Right ventricle myocardium superior (tissue), 1 donor: ENCODE measurements around the gene LDAH. TPM values are rescaled to one million over a fixed set of nuclear protein-coding genes. Genes with fewer than 3 reads are reported as not detected.

Source experiments
- ATAC-seq: fragments of 200-7000 bp; cut with Tn5 transposase; one replicate; pipeline ENCODE4 v1.9.1; 2020; ENCODE audit warnings: mild to moderate bottlenecking; ENCODE audit not compliant: poor library complexity
- DNase-seq: peaks from one replicate; pipeline ENCODE4 v3.0.0-alpha.2; 2020
- intact Hi-C: fragments of 100-400 bp; cut with DNase I; formaldehyde crosslinking; loops from one replicate; pipeline ENCODE4 v1.11.2; 2022
- long read RNA-seq: library from polyadenylated mRNA; unstranded; transcript quantifications from one replicate; pipeline ENCODE4 v2.0.0, GENCODE V29; 2021
- total RNA-seq: library from RNA; stranded (reverse); fragmentation: NEBNext Ultra II Directional; extraction: Animal tissue kit (Norgen Biotek cat#: 25700); gene quantifications from one replicate; pipeline ENCODE4 v1.2.1, GENCODE V29; 2021
- donor health status: DM: no; HTN: yes; CAD: no; lungs with severe emphysema.

Gene LDAH
- total RNA-seq, result 7.0 TPM
- long read RNA-seq, transcript LDAH-201 (7 exons, 2,907 nt), result major isoform, 7 of 14 reads
- long read RNA-seq, partial matches to known transcripts, result 0 of 14 reads
- long read RNA-seq, other reads (novel, unspliced or antisense), result 2 of 14 reads

DNA sequence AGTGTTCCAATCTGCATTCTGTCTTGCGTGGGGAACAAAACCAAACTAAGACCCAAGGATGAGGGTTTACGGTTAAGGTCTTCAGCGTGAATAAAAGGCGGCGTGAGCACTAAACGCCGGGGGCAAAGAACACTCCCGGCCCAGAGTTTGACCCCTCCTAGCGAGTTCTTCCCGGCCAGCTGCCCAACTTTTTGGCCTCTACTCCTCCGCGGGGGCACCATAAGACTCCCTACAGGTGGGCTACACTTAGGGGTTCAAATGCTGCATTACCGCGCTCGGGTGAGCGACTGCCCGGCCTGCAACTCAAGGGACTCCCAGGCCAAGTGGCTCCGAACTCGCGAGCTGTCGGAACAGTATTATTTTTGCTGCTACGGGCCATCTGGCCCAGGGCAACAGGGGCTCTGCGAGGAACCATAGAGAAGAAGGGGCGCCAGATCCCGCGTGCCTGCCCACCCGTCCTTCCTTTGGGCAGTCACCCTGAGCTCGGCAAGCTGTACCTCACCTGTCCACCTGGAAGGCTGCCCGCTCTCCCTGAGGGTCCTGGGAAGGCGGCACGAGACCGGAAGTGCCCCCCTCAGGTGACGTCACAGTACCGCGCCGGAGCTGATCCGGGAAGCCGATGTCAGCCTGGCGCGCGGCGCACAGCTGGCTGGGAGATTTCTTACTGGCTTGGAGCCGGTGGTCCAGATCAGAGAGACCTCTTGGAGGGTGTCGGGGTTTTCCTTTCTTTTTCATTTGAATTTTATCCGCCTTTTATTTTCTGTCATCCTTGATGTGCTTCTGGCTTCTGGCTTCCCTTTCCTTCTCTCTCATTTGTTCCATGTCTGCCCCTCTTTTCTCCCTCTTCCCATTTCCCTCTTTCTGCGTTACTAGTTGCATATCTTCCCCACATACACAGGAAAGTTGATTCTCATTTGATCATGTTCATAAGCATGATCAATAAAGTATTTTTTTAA is at the start of gene LDAH:
Gene LDAH, minus strand, starts transcription at position 567 of the 956 bp plus-strand sequence. CDS start 21,638 bp downstream, outside the sequence.
- DNase-seq (peak; percentile 95), ATAC-seq (peak; percentile 99)
- intact Hi-C loops, result no loop called here

DNA sequence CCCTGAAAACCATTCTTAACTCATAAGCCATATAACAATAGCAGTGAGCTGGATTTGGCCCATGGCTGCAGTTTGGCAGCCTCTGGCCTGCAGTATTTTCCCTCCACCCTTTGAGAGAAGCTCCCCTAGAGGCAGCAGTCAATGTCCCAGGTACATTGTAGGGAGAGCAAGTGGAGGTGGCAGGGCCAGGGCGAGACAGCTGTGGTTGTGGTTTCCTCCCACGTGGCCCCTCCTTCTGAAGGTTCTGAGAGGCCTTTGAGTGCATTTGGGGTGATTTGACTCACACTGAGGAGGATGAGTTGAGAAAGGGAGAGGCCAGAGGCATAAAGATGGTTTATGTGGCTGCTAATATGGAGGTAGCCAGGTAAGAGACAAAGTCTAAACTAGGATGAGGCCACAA is 45.5 kb upstream of the LDAH start:
- DNase-seq (no peak), ATAC-seq (no peak)
- intact Hi-C loops, result no loop called here

DNA sequence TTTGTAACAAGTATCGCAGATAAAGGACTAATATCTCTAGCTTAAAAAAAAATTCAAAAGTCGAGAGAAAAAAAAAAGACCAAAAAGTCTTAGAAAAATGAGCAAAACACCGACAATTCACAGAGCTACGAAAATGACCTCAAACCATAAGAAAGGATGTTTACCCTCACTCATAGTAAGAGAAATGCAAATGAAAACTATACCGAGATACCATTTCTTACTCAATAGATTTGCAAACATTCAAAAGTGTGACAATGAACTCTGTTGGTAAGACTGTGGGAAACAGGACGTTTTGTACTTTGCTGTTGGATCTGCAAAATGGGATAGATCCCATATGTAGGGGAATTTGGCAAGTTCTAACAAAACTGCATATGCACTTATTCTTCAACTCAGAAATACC is 39.9 kb upstream of the LDAH start:
- DNase-seq (no peak), ATAC-seq (no peak)
- intact Hi-C loops, result no loop called here

DNA sequence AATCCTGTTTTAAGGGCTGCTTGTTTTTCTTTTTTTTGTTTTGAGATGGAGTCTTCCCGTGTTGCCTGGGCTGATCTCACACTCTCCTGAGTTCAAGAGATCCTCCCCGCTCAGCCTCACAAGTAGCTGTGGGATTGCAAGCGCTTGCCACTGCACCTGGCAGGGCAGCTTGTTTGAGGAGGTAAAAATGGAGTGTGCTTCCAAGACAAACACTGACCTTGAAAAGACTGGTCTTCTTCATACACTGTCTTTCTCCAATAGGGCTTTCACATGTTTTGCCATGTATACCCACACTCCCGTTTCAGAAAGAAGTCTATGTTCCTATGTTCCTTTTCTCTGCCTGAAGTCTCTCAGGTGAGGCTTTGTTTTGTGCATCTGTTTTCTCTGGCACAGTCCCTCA is 32.6 kb upstream of the LDAH start:
- ATAC-seq (no peak), DNase-seq (no peak)
- intact Hi-C loops, result no loop called here

DNA sequence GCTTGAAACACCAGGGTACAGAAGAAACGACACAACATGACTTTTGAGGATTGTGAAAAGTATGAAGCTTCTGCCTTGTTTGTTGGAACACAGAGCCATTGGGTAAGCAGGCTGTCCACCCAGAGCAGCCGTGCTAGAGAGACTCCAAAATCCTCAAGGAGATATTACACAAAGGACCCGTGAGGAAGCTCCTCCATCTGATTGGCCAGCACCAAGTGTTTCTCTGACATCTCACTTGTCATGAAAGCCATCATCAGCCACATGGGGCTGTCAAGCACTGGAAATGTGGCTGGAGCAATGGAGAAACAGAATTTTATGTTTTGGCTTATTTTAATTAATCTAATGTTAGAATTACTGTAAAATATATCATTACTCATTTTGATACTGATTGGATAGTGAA is 29.8 kb upstream of the LDAH start:
- DNase-seq (no peak), ATAC-seq (no peak)
- intact Hi-C loops, result no loop called here

DNA sequence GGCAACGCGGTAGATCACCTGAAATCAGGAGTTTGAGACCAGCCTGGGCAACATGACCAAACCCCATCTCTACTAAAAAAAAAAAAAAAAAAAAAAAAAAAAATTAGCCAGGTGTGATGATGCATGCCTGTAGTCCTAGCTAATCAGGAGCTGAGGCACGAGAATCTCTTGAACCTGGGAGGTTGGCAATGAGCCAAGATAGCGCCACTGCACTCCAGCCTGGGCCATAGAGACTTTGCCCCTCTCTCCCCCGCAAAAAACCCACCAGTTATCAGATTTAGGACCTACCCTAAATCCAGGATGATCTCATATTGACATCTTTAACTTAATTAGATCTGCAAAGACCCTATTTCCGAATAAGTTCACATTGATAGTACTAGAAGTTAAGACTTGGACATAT is 29.2 kb upstream of the LDAH start:
- intact Hi-C loops, result no loop called here
- ATAC-seq (no peak), DNase-seq (no peak)

DNA sequence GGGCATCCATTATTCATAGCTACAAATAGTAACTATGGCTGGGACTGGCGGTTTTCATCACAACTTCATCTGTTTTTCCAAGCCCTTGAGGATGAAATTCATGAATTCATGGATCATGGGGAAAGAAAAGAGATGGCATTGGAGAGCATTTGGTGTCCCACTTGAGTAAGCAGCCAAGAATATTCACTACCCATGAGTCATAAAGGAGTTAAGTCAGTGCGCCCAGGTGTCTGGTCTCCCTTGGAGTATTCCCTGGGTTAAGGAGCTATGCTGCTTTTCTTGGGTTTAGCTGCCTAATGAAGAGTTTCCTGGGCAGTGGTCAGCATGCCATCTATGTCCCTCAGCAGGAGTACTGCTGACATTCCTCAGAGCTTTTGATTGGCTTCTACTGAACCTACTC is 21.3 kb upstream of the LDAH start:
- DNase-seq (no peak), ATAC-seq (no peak)
- intact Hi-C loops, result no loop called here

DNA sequence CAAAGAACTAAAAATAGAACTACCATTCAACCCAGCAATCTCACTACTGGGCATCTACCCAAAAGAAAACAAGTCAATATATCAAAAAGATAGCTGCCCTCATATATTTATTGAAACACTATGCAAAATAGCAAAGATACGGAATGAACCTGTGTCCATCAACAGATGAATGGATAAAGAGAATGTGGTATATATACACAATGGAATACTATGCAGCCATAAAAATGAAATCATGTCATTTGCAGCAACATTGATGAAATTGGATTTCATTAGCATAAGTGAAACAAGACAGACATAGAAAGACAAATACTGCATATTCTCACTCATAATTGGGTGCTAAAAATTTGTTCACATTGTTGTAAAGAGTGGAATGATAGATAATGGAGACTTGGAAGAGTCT is 16.2 kb upstream of the LDAH start:
- ATAC-seq, result no peak
- intact Hi-C loops, result no loop called here

DNA sequence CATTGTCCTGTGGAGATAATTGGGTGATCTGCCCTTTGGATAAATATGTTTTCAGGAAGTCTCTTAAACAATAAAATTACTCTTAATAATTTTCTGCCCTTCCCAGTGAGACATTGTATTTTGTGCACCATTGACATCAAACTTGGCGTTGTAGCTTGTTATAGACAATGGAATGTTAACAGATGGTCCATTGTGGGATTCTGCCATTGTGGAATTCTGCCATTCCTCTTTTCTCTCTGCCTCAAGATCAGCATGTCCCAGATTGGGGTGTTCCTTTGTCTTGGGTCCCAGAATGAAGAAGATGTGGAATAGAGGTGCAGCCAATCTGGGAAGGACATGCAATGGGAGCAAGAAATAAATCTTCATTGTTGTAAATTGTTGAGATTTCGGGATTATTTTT is 15.1 kb upstream of the LDAH start:
- DNase-seq (no peak), ATAC-seq (no peak)
- intact Hi-C loops, result no loop called here

More for the DNA sequence above, 16.2 kb upstream of the LDAH start:
- DNase-seq, result no peak

DNA sequence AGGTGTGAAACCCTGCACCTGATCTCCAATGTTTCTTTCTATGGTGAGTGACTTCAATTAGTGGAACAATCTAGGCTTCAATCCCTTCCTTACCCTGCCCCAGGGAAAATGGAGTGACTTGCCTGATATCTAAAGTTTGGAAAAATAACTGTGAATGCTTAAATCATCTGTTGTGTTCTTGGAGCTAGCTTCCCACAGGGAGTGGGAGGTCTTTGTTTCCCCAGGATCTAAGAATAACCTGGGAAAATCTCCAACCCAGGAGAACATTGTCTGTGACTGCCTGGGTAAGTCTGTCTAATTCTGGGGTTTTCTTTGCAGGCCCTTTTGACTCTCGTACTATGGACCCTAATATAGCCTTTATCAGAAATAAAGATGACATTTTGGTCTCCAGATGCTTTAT is 13.6 kb upstream of the LDAH start:
- ATAC-seq, result no peak
- DNase-seq, result no peak
- intact Hi-C loops, result no loop called here

DNA sequence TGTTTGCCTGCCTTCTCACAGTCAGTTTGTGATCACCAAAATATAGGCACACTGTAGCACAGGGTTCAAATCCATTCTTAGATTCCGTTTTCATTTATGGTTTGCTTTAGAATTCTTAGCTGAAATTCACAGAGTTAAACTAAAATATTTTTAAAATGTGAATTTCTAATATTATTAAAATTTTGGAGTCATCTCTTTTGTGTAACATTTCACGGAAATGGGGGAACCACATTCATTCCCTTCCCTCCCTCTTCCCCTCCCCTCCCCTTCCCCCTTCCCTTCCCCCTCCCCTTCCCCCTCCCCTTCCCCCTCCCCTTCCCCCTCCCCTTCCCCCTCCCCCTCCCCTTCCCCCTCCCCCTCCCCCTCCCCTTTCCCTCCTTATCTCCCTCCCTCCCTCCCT is 11.4 kb upstream of the LDAH start:
- no peak for ATAC-seq
- intact Hi-C loops, result no loop called here
- no peak for DNase-seq

DNA sequence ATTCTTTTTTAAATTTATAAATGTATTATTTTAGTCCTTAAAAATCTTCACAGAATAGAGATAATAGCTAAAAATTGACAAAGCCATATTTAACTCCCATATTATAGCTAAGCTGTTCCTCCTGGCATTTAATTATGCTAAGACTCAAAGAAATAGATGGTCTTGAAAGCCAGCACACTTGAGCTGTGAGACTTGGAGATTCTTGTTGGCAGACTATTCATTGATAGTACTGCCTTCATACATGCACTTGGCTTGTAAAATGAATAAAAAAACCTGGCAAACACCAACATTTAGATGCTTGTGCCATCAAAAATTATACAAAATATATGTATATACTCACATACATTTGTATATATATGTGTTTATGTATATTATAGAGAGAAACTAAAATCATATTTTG is 9.7 kb upstream of the LDAH start:
- DNase-seq, result no peak
- no peak for ATAC-seq
- intact Hi-C loops, result no loop called here

DNA sequence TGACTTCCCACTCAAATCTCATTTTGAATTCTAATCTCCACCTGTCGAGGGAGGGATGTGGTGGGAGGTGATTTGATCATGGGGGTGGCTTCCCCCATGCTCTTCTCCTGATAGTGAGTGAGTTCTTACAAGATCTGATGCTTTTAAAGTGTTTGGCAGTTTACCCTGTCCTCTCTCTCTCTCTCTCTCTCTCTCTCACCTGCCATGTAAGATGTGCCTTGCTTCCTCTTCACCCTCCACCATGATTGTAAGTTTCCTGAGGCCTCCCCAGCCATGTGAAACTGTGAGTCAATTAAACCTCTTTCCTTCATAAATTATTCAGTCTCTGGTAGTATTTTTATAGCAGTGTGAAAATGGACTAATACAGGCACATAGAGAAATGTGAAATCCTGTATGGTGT is 7.0 kb upstream of the LDAH start:
- intact Hi-C loops, result no loop called here
- DNase-seq, result no peak
- ATAC-seq, result no peak

DNA sequence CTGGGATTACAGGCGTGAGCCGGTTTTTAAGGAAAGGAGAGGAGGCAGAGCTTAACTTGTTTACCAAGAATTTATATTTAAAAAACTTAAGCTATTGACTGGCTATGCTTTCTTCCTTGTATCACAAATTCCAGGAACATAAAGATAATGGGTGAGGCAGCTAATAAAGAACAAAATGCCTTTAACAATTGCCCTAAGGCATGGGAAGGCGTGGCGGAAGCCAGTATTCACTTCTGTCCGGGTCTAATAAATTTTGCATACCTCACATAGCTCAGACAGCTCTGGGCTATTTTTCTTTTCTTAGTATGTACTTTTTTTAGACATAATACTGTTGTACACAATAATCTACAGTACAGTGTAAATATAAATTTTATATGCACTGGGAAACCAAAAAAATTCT is 1.0 kb upstream of the LDAH start:
- ATAC-seq (no peak), DNase-seq (no peak)
- intact Hi-C loops, result no loop called here

DNA sequence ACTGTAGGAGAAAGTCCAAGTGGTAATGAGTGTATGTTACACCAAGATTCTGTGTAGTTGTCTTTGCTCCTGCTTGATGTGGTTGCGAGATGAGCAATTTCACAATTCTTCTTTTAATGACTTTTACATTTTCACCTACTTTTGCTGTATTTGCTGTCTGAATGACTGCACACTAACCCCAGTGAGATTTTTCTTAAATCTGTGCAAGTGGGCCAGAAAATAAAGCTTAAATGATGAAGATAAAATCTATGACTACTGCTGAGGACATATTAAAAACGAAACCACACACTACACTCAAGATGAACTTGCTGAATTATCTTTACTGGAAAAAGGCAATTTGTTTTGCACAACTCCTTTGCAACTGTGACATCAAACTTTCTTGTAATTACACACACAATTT is 4.1 kb downstream of the LDAH start:
- ATAC-seq (no peak), DNase-seq (no peak)
- intact Hi-C loops, result no loop called here

DNA sequence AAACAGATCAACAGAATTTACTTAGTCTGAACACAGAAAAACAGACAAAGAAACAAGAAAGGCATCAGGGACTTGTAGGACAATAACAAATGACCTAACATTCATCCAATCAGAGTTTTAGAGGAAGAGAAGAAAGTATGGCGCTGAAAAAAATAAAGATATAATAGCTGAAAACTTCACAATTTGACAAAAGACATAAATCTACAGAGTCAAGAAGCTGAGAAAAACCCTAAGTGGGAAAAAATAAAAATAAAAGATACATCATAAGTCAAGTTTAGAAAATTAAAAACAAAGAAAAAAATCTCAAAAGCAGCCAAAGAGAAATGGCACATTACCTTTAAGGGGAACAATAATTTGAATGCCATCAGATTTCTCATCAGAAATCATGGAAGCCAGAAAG is 7.7 kb downstream of the LDAH start:
- ATAC-seq (no peak), DNase-seq (no peak)
- intact Hi-C loops, result no loop called here

DNA sequence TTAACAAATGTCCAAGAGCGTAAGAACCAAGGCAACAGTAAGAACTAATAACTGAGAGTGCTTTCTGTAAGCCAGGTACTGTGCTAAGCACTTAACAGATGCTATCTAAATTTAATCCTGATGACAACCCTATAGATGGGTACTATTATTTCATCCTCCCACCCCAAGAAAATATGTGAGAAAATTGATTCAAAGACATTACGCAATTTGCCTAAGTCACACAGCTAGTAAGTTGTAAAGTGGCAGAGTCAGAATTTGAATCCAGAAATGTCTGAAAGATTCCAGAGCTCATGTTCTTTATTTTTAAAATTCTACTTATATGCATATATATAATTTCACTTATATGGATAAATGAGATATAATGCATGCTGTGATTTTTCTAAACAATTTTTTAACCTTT is 10.1 kb downstream of the LDAH start:
- DNase-seq, result no peak
- intact Hi-C loops, result no loop called here
- no peak for ATAC-seq

DNA sequence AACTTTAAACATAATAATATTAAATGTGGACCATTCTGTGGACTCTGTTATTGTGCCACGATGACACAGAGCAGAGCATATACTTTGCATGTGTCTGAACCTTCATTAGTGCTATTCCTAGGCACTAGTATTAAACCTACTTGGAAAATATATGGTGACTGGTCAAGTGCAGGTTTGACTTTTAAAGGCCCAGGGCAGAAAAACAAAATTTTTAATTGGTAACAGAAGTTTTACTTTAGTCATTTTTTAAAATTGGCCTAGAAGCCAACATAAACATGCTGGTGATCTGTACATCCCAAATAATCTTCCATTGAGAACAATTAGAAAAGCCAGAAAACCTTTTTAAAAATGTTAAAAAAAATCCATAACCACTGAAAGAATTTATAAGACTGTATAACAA is 16.6 kb downstream of the LDAH start:
- DNase-seq (no peak), ATAC-seq (no peak)
- intact Hi-C loops, result no loop called here

DNA sequence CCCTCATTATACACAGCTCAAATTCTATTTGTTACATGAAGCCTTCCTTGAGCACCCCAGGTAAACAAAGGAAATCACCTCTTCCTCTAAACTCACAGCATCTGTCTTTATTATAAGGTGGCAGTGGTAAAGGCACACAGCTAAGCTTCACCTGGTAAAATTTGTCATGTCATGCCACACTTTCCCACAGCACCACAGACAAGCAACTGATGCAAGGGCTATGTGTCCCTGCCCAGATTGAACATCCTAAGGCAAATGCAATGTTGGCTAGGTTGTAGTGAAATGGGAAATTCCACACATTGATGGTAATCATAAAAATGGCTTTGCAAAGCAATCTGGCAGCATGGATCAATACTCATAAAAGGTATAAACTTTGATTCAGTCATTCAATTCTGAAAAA is 18.9 kb downstream of the LDAH start:
- no peak for ATAC-seq
- intact Hi-C loops, result no loop called here

DNA sequence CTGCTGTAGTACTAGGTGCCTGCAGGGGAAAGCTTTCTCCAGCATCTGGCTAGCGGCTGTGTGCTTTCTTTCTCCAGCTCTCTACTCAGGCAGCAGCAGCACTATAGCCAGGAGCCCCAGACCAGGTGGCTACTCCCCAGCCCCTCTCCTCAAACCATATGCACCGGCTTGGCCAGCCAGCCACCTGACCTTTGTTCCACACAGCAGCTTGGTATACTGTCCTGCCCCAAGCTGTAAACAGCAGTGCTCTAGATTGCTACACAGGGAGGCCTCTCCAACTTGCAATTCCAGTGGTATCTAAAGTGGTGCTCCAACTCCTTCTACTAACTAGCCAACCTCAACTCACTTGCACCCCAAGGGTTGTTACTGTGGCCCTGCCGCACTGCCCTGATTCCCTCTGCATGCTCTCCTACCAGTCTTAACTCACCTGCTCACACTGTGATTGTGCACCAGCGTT is 19.6 kb downstream of the LDAH start:
- no peak for ATAC-seq
- DNase-seq, result no peak
- intact Hi-C loops, result no loop called here

More for the DNA sequence above, 18.9 kb downstream of the LDAH start:
- DNase-seq, result no peak
